HCT116 (cell line): Measurements from ENCODE around the gene RASSF5. TPM values are rescaled to one million over a fixed set of nuclear protein-coding genes. Genes with fewer than 3 reads are reported as not detected.

Experiments
- ATAC-seq: fragments of 200-7000 bp; cut with Tn5 transposase; 2 replicates; pipeline ENCODE4 v1.9.1; 2020; ENCODE audit warnings: mild to moderate bottlenecking, moderate library complexity
- BruUV-seq: library from RNA; stranded (reverse); fragments of 400-500 nt; replicated peaks from 2 replicates; lab custom pipeline; 2021; lab: Mats Ljungman, UMichigan
- CTCF ChIA-PET: fragments of 300-600 bp; sonication (Branson Sonifier 250); formaldehyde crosslinking; loops from one replicate; lab custom pipeline; 2021; ENCODE audit warnings: antibody characterized with exemption; lab: Charles Lee
- POLR2A ChIA-PET: fragments of 300-600, 350-600 bp; sonication (Branson Sonifier 250); formaldehyde crosslinking; loops from one replicate; lab custom pipeline; 2021; ENCODE audit warnings: antibody characterized with exemption; lab: Charles Lee
- RAD21 ChIA-PET, 2 experiments: fragments of 300-600 bp; sonication (Branson Sonifier 250); formaldehyde crosslinking; loops; one replicate each; lab custom pipeline; 2023; ENCODE audit warnings: low total read pairs in 2 of 2; ENCODE audit not compliant: uncharacterized antibody in 2 of 2, unreplicated experiment in 2 of 2, low non-redundant PET in 1 of 2; lab: Charles Lee
- DNase-seq: peaks from one replicate; pipeline ENCODE4 v3.0.0-alpha.2; 2010; ENCODE audit warnings: low read depth, low spot score
- H2AFZ ChIP-seq: fragments of 200-600 bp; shearing (Covaris generic), sonication (generic); 2 replicates; pipeline ENCODE4 v1.6.1; 2017; ENCODE audit warnings: low read depth, mixed run types, mixed read lengths, antibody characterized with exemption, low read length; ENCODE audit not compliant: poor library complexity, severe bottlenecking
- H3K27ac ChIP-seq: 2 replicates; pipeline ENCODE4 v1.5.1; 2012; ENCODE audit warnings: low read depth, low read length
- H3K27me3 ChIP-seq: fragments of 200-600 bp; sonication (generic); 2 replicates; pipeline ENCODE4 v1.6.1; 2016; ENCODE audit warnings: mixed run types, low read length, mixed read lengths; ENCODE audit not compliant: insufficient read depth
- H3K36me3 ChIP-seq, 2 experiments: fragments of 200-500 bp in 1 of 2; fragments of 200-600 bp in 1 of 2; sonication (Bioruptor generic) in 1 of 2; sonication (generic) in 1 of 2; 2 replicates each; pipeline versions ENCODE4 v1.5.1 to v1.6.1; 2014 to 2016; ENCODE audit warnings: low read length in 2 of 2, inconsistent platforms in 1 of 2, mixed read lengths in 1 of 2, mixed run types in 1 of 2; ENCODE audit not compliant: insufficient read depth in 2 of 2, control insufficient read depth in 1 of 2
- H3K4me1 ChIP-seq, 2 experiments: fragments of 200-600 bp in 1 of 2; sonication (generic) in 1 of 2; 2 replicates each; pipeline versions ENCODE4 v1.5.1 to v1.6.1; 2012 to 2017; ENCODE audit warnings: low read length in 2 of 2, inconsistent platforms in 1 of 2, mild to moderate bottlenecking in 1 of 2, mixed read lengths in 1 of 2, mixed run types in 1 of 2, moderate library complexity in 1 of 2; ENCODE audit not compliant: insufficient read depth in 2 of 2, control insufficient read depth in 1 of 2
- H3K4me2 ChIP-seq: fragments of 200-600 bp; sonication (generic); 2 replicates; pipeline ENCODE4 v1.6.1; 2017; ENCODE audit warnings: mixed run types, low read length, mixed read lengths
- H3K4me3 ChIP-seq, 2 experiments: fragments of 200-600 bp in 1 of 2; sonication (generic) in 1 of 2; replicated peaks in 1 of 2; 2 replicates each; pipeline ENCODE4 v1.5.1; 2011 to 2016; ENCODE audit warnings: low read length in 2 of 2, control low read depth in 1 of 2, low read depth in 1 of 2, mild to moderate bottlenecking in 1 of 2, mixed read lengths in 1 of 2, mixed run types in 1 of 2
- H3K79me2 ChIP-seq: fragments of 200-600 bp; sonication (generic); 2 replicates; pipeline ENCODE4 v1.6.1; 2017; ENCODE audit warnings: mild to moderate bottlenecking, mixed run types, low read length, moderate library complexity, mixed read lengths; ENCODE audit not compliant: insufficient read depth
- H3K9ac ChIP-seq: fragments of 200-600 bp; sonication (generic); 2 replicates; pipeline ENCODE4 v1.6.1; 2016; ENCODE audit warnings: low read length, mixed read lengths
- H3K9me2 ChIP-seq: fragments of 200-600 bp; sonication (generic), shearing (Covaris generic); 2 replicates; pipeline ENCODE4 v1.6.1; 2017; ENCODE audit warnings: mixed run types, mild to moderate bottlenecking, moderate library complexity; ENCODE audit not compliant: insufficient read depth
- H3K9me3 ChIP-seq, 2 experiments: fragments of 200-500 bp in 1 of 2; fragments of 200-600 bp in 1 of 2; sonication (Bioruptor generic) in 1 of 2; sonication (generic) in 1 of 2; 2 replicates each; pipeline ENCODE4 v1.6.1; 2014 to 2017; ENCODE audit warnings: low read length in 2 of 2, mixed read lengths in 2 of 2, inconsistent platforms in 1 of 2, low read depth in 1 of 2, mild to moderate bottlenecking in 1 of 2, mixed run types in 1 of 2, moderate library complexity in 1 of 2; ENCODE audit not compliant: control insufficient read depth in 1 of 2, insufficient read depth in 1 of 2
- H4K20me1 ChIP-seq: fragments of 200-600 bp; sonication (generic), shearing (Covaris generic); 2 replicates; pipeline ENCODE4 v1.6.1; 2017; ENCODE audit warnings: mixed run types, mild to moderate bottlenecking, moderate library complexity; ENCODE audit not compliant: insufficient read depth
- ATF3 ChIP-seq: IDR thresholded peaks from 2 replicates; pipeline ENCODE4 v1.6.1; 2012
- EGR1 ChIP-seq: IDR thresholded peaks from 2 replicates; pipeline ENCODE4 v1.6.1; 2012; ENCODE audit warnings: low read depth
- ELF1 ChIP-seq: IDR thresholded peaks from 2 replicates; pipeline ENCODE4 v1.6.1; 2012; ENCODE audit warnings: low read depth, borderline replicate concordance
- JUND ChIP-seq: IDR thresholded peaks from 2 replicates; pipeline ENCODE4 v1.6.1; 2012
- POLR2A ChIP-seq: IDR thresholded peaks from 2 replicates; pipeline ENCODE4 v1.7.0; 2011; ENCODE audit warnings: borderline replicate concordance; ENCODE audit not compliant: insufficient read depth, insufficient read length; ENCODE audit errors: extremely low read depth
- POLR2AphosphoS5 ChIP-seq: IDR thresholded peaks from 2 replicates; pipeline ENCODE4 v1.6.1; 2011; ENCODE audit warnings: mild to moderate bottlenecking, low read depth, low read length, moderate library complexity
- SIN3A ChIP-seq: IDR thresholded peaks from 2 replicates; pipeline ENCODE4 v1.6.1; 2012; ENCODE audit warnings: low read depth
- TCF7L2 ChIP-seq: IDR thresholded peaks from 2 replicates; pipeline ENCODE4 v1.7.0; 2011; ENCODE audit warnings: borderline replicate concordance, inconsistent platforms; ENCODE audit not compliant: insufficient read depth, insufficient read length; ENCODE audit errors: extremely low read depth
- YY1 ChIP-seq: IDR thresholded peaks from 2 replicates; pipeline ENCODE4 v1.6.1; 2011; ENCODE audit warnings: low read length, low read depth, moderate library complexity, mild to moderate bottlenecking; ENCODE audit not compliant: insufficient replicate concordance; ENCODE audit errors: extremely low read depth
- ZBTB33 ChIP-seq: IDR thresholded peaks from 2 replicates; pipeline ENCODE4 v1.6.1; 2011; ENCODE audit warnings: mild to moderate bottlenecking, low read length, moderate library complexity; ENCODE audit not compliant: insufficient replicate concordance; ENCODE audit errors: extremely low read depth
- ZFX ChIP-seq: fragments of 450-650 bp; IDR thresholded peaks from 2 replicates; pipeline ENCODE4 v1.6.1; 2017
- intact Hi-C: fragments of 100-400 bp; cut with micrococcal nuclease; formaldehyde crosslinking; loops from 2 replicates; pipeline ENCODE4 v1.10.0; 2022
- total RNA-seq: library from RNA; stranded (reverse); gene quantifications from one replicate; pipeline ENCODE4 v1.2.1, GENCODE V29; 2021; ENCODE audit not compliant: unreplicated experiment
- TF ChIP-seq, protein P1 (sequence below): IDR thresholded peaks from 2 replicates; pipeline ENCODE4 v1.6.1; 2012

RASSF5 gene
- total RNA-seq, 1 experiment from 2014 or later, result 5.4 TPM

- TF ChIP-seq YY1, result no peak
- no peak for TF ChIP-seq POLR2A
- TF ChIP-seq JUND, result no peak
- ChIA-PET RAD21 (no interaction called here), CTCF (interaction anchor here (1.9 to 3.1 kb wide), 2 partner anchors 8 to 101 kb away, joined by 5 to 10 read pairs; no protein-coding TSS in a partner anchor), POLR2A (no interaction called here)
- Histone ChIP-seq H3K9me2 (no peaks in the 10 kb centered on the region), H3K27ac (no peak overlapping the region), H3K79me2 (no peaks in the 10 kb centered on the region), H3K4me2 (no peak overlapping the region), H3K9me3 (no peaks in the 10 kb centered on the region), H4K20me1 (no peaks in the 10 kb centered on the region), H3K4me3 (no peak overlapping the region), H3K4me1 (peaks cover 4 to 20% of the 10 kb centered on the region in 2 experiments; a peak in 3 of 4 replicates), H3K9ac (no peak overlapping the region), H2AFZ (no peak overlapping the region), H3K36me3 (peaks cover 19 to 32% of the 10 kb centered on the region in 2 experiments; a peak in 3 of 4 replicates), H3K27me3 (no peaks in the 10 kb centered on the region)
- no TSS peak for BruUV-seq
- ATAC-seq (no peak), DNase-seq (no peak)
- intact Hi-C loops, result no loop called here
These were observed 84.4 kb downstream of the RASSF5 start for GRCh38 chr1:206591696-206592095.

DNA sequence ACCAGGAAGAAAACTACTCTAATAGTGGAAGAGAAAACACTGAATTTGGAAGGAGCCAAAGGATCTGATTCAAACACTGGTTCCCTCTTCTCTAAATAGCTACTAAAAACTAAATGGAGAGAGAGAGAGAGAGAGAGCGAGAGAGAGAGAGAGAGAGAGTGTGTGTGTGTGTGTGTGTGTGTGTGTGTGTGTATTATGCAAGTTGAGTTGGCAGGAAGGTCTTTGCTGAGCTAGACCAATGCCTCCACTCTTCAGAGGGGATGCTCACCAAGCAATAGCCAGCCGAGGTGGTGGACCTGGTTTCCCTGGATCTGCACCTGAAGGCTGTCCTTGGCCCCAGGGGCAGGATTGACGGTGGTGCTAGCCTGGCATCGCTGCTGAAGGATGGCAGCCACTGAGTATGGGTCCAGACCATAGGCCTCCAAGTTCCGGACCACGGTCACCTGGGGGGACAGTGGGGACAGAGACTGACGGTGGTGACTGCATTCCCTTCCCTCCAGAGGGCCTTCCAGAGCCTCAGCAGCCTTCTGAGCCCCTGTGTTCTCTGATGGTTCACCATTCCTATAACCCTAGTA is 86.1 kb downstream of the RASSF5 start:
- CTCF ChIA-PET, result interaction anchor here (3.1 kb wide), 1 partner anchor 103 kb away, joined by 10 read pairs; no protein-coding TSS in a partner anchor
- H3K4me3 ChIP-seq, result no peak overlapping the region
- no peaks in the 10 kb centered on the region for H3K9me2 ChIP-seq
- no peaks in the 10 kb centered on the region for H3K79me2 ChIP-seq
- TF ChIP-seq ATF3, result no peak
- TF ChIP-seq YY1, result no peak
- TF ChIP-seq, protein P1, sequence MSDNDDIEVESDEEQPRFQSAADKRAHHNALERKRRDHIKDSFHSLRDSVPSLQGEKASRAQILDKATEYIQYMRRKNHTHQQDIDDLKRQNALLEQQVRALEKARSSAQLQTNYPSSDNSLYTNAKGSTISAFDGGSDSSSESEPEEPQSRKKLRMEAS, result no peak
- no peak for TF ChIP-seq TCF7L2
- no peak for TF ChIP-seq SIN3A
- TF ChIP-seq ELF1, result no peak
- TF ChIP-seq ZFX, result no peak
- TF ChIP-seq ZBTB33, result no peak
- no peak for TF ChIP-seq POLR2AphosphoS5
- no peak for TF ChIP-seq EGR1
- TF ChIP-seq, all 23 proteins: peak for 0
- RAD21 ChIA-PET, result no interaction called here
- Histone ChIP-seq H3K4me2 (no peak overlapping the region), H3K36me3 (peaks cover 23 to 38% of the 10 kb centered on the region in 2 experiments), H3K4me1 (peaks cover 4 to 20% of the 10 kb centered on the region in 2 experiments; a peak in 3 of 4 replicates), H2AFZ (no peak overlapping the region), H3K9ac (no peak overlapping the region), H3K27me3 (no peaks in the 10 kb centered on the region), H3K27ac (no peak overlapping the region), H4K20me1 (no peaks in the 10 kb centered on the region), H3K9me3 (no peaks in the 10 kb centered on the region)
- BruUV-seq, result no TSS peak
- intact Hi-C loops, result no loop called here
- ATAC-seq, result no peak
- DNase-seq, result no peak
- POLR2A ChIA-PET, result no interaction called here
